ENCODE measurements around the gene TMEM17.

DNA sequence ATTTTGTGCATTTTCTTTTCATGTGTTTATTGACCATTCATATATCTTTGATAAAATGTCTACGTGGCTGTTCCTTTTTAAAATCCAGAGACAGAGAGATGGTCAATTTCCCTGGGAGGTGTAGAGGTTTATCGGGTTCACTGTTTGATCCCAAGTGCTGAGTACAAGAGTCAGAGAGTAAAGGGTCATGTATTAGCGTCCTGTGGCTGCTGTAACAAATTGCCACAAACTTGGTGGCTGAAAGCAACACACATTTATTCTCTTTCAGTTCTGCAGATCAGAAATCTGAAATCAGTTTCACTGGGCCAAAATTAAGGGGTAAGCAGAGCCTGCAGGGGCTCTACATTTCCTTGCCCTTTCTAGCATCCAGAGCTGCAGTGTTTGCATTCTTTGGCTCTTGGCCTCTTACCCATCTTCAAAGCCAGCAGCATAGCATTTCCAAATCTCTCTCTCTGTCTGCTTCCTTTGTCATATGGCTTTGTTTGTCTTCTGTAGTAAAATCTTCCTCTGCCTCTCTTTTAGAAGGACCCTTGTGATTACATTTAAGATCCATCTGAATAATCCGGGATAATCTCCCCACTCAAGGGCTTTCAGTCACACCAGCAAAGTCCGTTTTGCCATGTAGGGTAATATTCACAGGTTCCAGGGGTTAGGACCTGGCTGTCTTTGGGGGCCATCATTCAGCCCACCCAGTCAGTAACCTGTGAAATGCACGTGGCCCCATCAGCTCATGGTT lies 49.9 kb downstream of the TMEM17 start:
- TF ChIP-seq POLR2AphosphoS5 (IDR thresholded peaks at IDR 0.05; ENCODE audit: low read depth, low read length) (no peak), EZH2 (IDR thresholded peaks at IDR 0.05) (no peak)
- TF ChIP-seq, protein P1, sequence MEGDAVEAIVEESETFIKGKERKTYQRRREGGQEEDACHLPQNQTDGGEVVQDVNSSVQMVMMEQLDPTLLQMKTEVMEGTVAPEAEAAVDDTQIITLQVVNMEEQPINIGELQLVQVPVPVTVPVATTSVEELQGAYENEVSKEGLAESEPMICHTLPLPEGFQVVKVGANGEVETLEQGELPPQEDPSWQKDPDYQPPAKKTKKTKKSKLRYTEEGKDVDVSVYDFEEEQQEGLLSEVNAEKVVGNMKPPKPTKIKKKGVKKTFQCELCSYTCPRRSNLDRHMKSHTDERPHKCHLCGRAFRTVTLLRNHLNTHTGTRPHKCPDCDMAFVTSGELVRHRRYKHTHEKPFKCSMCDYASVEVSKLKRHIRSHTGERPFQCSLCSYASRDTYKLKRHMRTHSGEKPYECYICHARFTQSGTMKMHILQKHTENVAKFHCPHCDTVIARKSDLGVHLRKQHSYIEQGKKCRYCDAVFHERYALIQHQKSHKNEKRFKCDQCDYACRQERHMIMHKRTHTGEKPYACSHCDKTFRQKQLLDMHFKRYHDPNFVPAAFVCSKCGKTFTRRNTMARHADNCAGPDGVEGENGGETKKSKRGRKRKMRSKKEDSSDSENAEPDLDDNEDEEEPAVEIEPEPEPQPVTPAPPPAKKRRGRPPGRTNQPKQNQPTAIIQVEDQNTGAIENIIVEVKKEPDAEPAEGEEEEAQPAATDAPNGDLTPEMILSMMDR (IDR thresholded peaks at IDR 0.05 in 2 of 3, conservative IDR thresholded peaks at IDR 0.05 in 1 of 3; ENCODE audit: borderline replicate concordance in 1 of 3, insufficient read depth in 1 of 3, low read depth in 2 of 3, low read length in 2 of 3) = no peak
